Measurements from ENCODE around the gene SH2B2. TPM values are rescaled to one million over a fixed set of nuclear protein-coding genes. Genes with fewer than 3 reads are reported as not detected.
A peak's percentile ranks its signal among the peaks of the same experiment; 100 is the strongest.
"Not testable (repeated sequence)": the region's sequence is repeated elsewhere in the genome, so short reads cannot be mapped to it uniquely, and the experiment has no call there.

The SH2B2 gene
- total and polyA plus RNA-seq, 4 experiments from 2014 or later, result 0.69 to 1.2 (median 0.79) TPM; not detected in 1

DNA sequence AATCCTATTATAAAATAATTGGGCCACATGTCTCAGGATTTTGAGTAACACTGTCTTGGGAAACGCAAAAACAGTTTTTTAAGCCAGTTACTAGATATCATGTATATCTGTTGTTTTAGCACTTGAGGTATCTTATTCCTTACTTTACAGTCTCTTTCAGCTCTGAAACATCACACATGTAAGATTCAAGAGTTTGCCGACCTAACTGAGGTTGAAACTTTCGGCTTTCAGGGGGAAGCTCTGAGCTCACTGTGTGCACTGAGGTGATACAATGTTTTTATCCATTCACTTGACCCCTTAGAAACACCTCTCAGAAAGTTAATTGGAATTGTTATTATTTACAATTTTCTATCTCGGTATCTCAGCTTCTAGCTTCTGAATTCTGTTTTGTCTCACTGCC, 50.8 kb downstream of the SH2B2 start:
- H3K36me3 ChIP-seq (ENCODE audit: insufficient read depth, low read length); H3K27me3 Mint-ChIP-seq; H3K4me3 Mint-ChIP-seq; intact Hi-C loops (cut with micrococcal nuclease); H3K9me3 Mint-ChIP-seq; H3K4me3 ChIP-seq (ENCODE audit: low read length in 2 of 2); H3K27me3 ChIP-seq (ENCODE audit: insufficient read depth, low read length); H3K27ac Mint-ChIP-seq; H3K4me1 ChIP-seq (ENCODE audit: insufficient read depth, low read length); H3K36me3 Mint-ChIP-seq; DNase-seq; POLR2A ChIA-PET (ENCODE audit: partially characterized antibody); CTCF ChIA-PET (ENCODE audit: partially characterized antibody); H3K27ac ChIP-seq (ENCODE audit: low read depth, low read length); H3K4me1 Mint-ChIP-seq; H3K9me3 ChIP-seq (ENCODE audit: control insufficient read depth in 1 of 2, low read length in 2 of 2): not testable (repeated sequence)

DNA sequence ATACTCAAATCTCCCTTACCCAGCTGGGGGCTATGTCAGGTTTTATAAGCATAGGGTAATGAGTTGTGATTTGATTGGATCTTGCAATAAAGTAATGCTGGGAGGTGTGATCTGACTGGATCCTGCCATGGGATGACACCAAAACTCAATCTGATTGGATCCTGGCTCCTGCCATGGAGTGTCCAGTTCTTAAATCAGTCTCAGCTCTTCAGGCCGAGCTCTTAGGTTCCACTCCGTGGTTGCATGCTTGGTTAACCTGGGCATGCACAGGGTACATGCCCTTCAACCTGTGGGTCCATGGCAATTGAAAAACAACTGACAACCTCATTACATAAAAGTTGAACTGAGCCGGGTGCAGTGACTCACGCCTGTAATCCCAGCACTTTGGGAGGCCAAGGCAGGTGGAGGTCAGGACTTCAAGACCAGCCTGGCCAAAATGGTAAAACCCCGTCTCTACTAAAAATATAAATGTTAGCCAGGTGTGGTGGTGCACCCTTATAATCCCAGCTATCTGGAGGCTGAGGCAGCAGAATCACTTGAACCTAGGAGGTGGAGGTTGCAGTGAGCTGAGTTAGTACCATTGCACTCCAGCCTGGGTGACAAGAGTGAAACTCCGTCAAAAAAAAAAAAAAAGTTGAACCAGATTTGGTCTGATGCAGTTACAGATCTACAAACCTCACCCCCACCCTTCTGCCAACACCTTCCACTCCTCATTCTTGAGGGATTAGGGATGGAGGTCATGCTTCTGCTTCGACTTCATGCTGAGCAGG, 54.1 kb downstream of the SH2B2 start:
- H3K4me3 ChIP-seq (ENCODE audit: low read length in 2 of 2); CTCF ChIA-PET (ENCODE audit: partially characterized antibody); POLR2A ChIA-PET (ENCODE audit: partially characterized antibody); H3K27me3 ChIP-seq (ENCODE audit: insufficient read depth, low read length); DNase-seq; intact Hi-C loops (cut with micrococcal nuclease); H3K4me1 ChIP-seq (ENCODE audit: insufficient read depth, low read length); H3K4me1 Mint-ChIP-seq; H3K27ac ChIP-seq (ENCODE audit: low read depth, low read length); H3K9me3 ChIP-seq (ENCODE audit: control insufficient read depth in 1 of 2, low read length in 2 of 2); H3K27ac Mint-ChIP-seq; H3K36me3 ChIP-seq (ENCODE audit: insufficient read depth, low read length); H3K9me3 Mint-ChIP-seq; H3K27me3 Mint-ChIP-seq; H3K36me3 Mint-ChIP-seq; H3K4me3 Mint-ChIP-seq: not testable (repeated sequence)

DNA sequence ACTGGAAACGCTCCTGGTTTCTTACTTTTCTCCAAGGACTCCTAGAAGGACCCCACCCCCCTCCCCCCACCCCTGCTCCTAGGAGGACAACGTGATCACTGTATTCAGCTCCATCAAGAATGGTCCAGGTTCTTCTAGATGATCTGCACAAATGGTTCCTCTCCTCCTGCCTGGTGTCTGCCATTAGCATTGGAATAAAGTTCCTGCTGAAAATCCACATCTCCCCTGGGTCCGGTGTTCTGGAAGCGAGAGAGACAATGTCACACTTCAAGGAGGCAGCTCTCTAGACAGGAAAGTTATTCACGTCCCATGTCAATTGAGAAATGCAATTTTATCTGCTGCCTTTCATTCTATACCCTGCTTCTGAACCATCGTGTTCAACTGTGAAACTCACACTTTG, 60.3 kb downstream of the SH2B2 start:
- H3K36me3 Mint-ChIP-seq; DNase-seq; H3K27me3 Mint-ChIP-seq; H3K27ac Mint-ChIP-seq; H3K4me3 Mint-ChIP-seq; CTCF ChIA-PET (ENCODE audit: partially characterized antibody); H3K4me3 ChIP-seq (ENCODE audit: low read length in 2 of 2); H3K9me3 ChIP-seq (ENCODE audit: control insufficient read depth in 1 of 2, low read length in 2 of 2); H3K9me3 Mint-ChIP-seq; POLR2A ChIA-PET (ENCODE audit: partially characterized antibody); H3K27ac ChIP-seq (ENCODE audit: low read depth, low read length); intact Hi-C loops (cut with micrococcal nuclease); H3K27me3 ChIP-seq (ENCODE audit: insufficient read depth, low read length); H3K4me1 Mint-ChIP-seq; H3K36me3 ChIP-seq (ENCODE audit: insufficient read depth, low read length); H3K4me1 ChIP-seq (ENCODE audit: insufficient read depth, low read length): not testable (repeated sequence)

GRCh38 chr7:102356344-102356743, 69.7 kb downstream of the SH2B2 start, which contains the start of gene SPDYE6:
SPDYE6 (minus strand) TSS chr7:102356444; CDS start chr7:102356023, 421 bp downstream.
- H3K9me3 Mint-ChIP-seq; H3K9me3 ChIP-seq (ENCODE audit: control insufficient read depth in 1 of 2, low read length in 2 of 2); H3K36me3 Mint-ChIP-seq; H3K4me1 Mint-ChIP-seq; POLR2A ChIA-PET (ENCODE audit: partially characterized antibody); DNase-seq; H3K27ac ChIP-seq (ENCODE audit: low read depth, low read length); intact Hi-C loops (cut with micrococcal nuclease); H3K4me3 Mint-ChIP-seq; H3K4me3 ChIP-seq (ENCODE audit: low read length in 2 of 2); CTCF ChIA-PET (ENCODE audit: partially characterized antibody); H3K4me1 ChIP-seq (ENCODE audit: insufficient read depth, low read length); H3K27me3 Mint-ChIP-seq; H3K27ac Mint-ChIP-seq; H3K27me3 ChIP-seq (ENCODE audit: insufficient read depth, low read length); H3K36me3 ChIP-seq (ENCODE audit: insufficient read depth, low read length): not testable (repeated sequence)

GRCh38 chr7:102363549-102364393, 77.1 kb downstream of the SH2B2 start:
- peak overlapping the region; percentile 78 for H3K27ac ChIP-seq (ENCODE audit: low read depth, low read length)
- peaks cover 7 to 34% (median 17%) of the 10 kb centered on the region in 4 donors for H3K4me1 Mint-ChIP-seq
- peaks cover 0 to 24% of the 10 kb centered on the region in 2 donors for H3K36me3 Mint-ChIP-seq
- H3K27ac Mint-ChIP-seq, result peak overlapping the region; percentile 86 to 95 (median 92)
- DNase-seq, result peak; percentile 92 to 99 (median 96)
- ChIA-PET POLR2A (ENCODE audit: partially characterized antibody) (interaction anchor here (0.8 to 1.3 kb wide), 5 partner anchors 32 to 1474 kb away, joined by 4 to 9 read pairs (median 5); partner anchors contain the start of genes FAM185A, ORAI2, PRKRIP1 and UFSP1), CTCF (ENCODE audit: partially characterized antibody) (interaction anchor here (1.0 kb wide), 2 partner anchors 30 to 32 kb away, joined by 4 read pairs; partner anchors contain the start of gene PRKRIP1)
- intact Hi-C loops (cut with micrococcal nuclease), result loop anchor here (1.0 to 10.0 kb wide), 3 partner anchors 33 to 101 kb away; partner anchors contain the start of genes ALKBH4, LRWD1, PRKRIP1 and SH2B2
- not testable (repeated sequence) for H3K9me3 Mint-ChIP-seq; H3K4me1 ChIP-seq (ENCODE audit: insufficient read depth, low read length); H3K27me3 ChIP-seq (ENCODE audit: insufficient read depth, low read length); H3K36me3 ChIP-seq (ENCODE audit: insufficient read depth, low read length); H3K9me3 ChIP-seq (ENCODE audit: control insufficient read depth in 1 of 2, low read length in 2 of 2); H3K27me3 Mint-ChIP-seq
- peak overlapping the region; percentile 89 to 95 (median 92) for H3K4me3 Mint-ChIP-seq
- peak overlapping the region in 1 of 2 donors; percentile 58 for H3K4me3 ChIP-seq (ENCODE audit: low read length in 2 of 2)

GRCh38 chr7:102364394-102364886, 77.8 kb downstream of the SH2B2 start:
- H3K4me1 Mint-ChIP-seq, result peaks cover 7 to 34% (median 17%) of the 10 kb centered on the region in 4 donors
- H3K4me1 ChIP-seq (ENCODE audit: insufficient read depth, low read length); H3K9me3 Mint-ChIP-seq; H3K36me3 ChIP-seq (ENCODE audit: insufficient read depth, low read length); H3K27me3 ChIP-seq (ENCODE audit: insufficient read depth, low read length); H3K27me3 Mint-ChIP-seq; H3K9me3 ChIP-seq (ENCODE audit: control insufficient read depth in 1 of 2, low read length in 2 of 2): not testable (repeated sequence)
- DNase-seq, result peak in 1 of 5 donors; percentile 2
- Histone ChIP-seq H3K4me3 (ENCODE audit: low read length in 2 of 2) (peak overlapping the region in 1 of 2 donors; percentile 58), H3K27ac (ENCODE audit: low read depth, low read length) (peak overlapping the region; percentile 78)
- peak overlapping the region; percentile 83 to 95 (median 89) for H3K27ac Mint-ChIP-seq
- peaks cover 0 to 24% of the 10 kb centered on the region in 2 donors for H3K36me3 Mint-ChIP-seq
- peak overlapping the region; percentile 89 to 94 (median 92) for H3K4me3 Mint-ChIP-seq
- CTCF ChIA-PET (ENCODE audit: partially characterized antibody), result interaction anchor here (1.0 kb wide), 1 partner anchor 29 kb away, joined by 4 read pairs; no protein-coding TSS in a partner anchor
- intact Hi-C loops (cut with micrococcal nuclease), result loop anchor here (10.0 kb wide), 1 partner anchor 80 kb away; the partner anchor contains the start of gene SH2B2
- POLR2A ChIA-PET (ENCODE audit: partially characterized antibody), result interaction anchor here (1.3 kb wide), 1 partner anchor 31 kb away, joined by 9 read pairs; the partner anchor contains the start of gene PRKRIP1

DNA sequence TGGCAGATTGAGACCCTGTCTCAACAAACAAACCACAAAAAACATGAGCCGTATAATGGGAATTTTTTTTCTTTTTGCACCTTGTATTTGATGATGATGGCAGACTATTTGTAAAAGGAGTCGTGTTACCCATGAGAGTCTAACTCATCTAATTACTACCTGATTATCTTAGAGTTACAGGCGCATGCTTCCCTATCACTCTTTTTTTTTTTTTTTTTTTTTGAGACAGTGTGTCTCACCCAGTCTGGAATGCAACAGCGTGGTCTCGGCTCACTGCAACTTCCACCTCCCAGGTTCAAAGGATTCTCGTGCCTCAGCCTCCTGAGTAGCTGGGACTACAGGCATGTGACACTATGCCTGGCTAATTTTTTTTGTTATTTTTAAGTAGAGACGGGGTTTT, 78.7 kb downstream of the SH2B2 start:
- H3K9me3 Mint-ChIP-seq; H3K27me3 ChIP-seq (ENCODE audit: insufficient read depth, low read length); H3K27ac ChIP-seq (ENCODE audit: low read depth, low read length); H3K36me3 ChIP-seq (ENCODE audit: insufficient read depth, low read length); H3K9me3 ChIP-seq (ENCODE audit: control insufficient read depth in 1 of 2, low read length in 2 of 2); DNase-seq; CTCF ChIA-PET (ENCODE audit: partially characterized antibody); H3K27me3 Mint-ChIP-seq; H3K4me1 ChIP-seq (ENCODE audit: insufficient read depth, low read length); POLR2A ChIA-PET (ENCODE audit: partially characterized antibody); H3K4me3 ChIP-seq (ENCODE audit: low read length in 2 of 2): not testable (repeated sequence)
- Mint-ChIP-seq H3K4me3 (peak overlapping the region in 6 of 8 donors; percentile 7 to 62 (median 40)), H3K36me3 (peaks cover 6 to 30% of the 10 kb centered on the region in 2 donors), H3K27ac (peak overlapping the region in 1 of 7 donors; percentile 57), H3K4me1 (peaks cover 9 to 39% (median 21%) of the 10 kb centered on the region in 4 donors)
- intact Hi-C loops (cut with micrococcal nuclease), result loop anchor here (10.0 kb wide), 1 partner anchor 81 kb away; the partner anchor contains the start of gene SH2B2
